Kidney capillary endothelial cell (primary cell): ENCODE measurements around the gene PTPRM.

ENCODE experiments used
- DNase-seq: peaks from one replicate; pipeline ENCODE4 v3.0.0-alpha.2; 2018; ENCODE audit warnings: low spot score

Gene PTPRM

DNA sequence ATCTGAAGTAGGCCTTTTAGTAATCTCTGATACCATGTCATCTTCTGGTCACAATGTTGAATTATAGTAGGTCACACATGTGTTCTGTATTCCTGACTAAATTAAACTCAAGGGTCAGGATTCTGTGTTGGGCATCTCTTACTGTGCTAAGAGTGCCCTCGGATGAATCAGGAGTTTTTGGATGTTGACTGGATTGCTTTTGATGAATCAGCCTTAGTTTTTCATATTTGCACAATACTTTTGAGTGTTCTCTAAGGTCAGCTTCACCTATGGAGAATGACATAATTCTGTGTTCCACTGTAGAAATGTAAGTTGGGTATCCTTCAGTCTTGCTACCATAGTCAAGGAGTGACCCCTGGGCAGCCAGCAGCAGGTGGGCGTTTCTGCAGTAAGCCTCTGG, 190.1 kb downstream of the PTPRM start:
- no peak for DNase-seq

DNA sequence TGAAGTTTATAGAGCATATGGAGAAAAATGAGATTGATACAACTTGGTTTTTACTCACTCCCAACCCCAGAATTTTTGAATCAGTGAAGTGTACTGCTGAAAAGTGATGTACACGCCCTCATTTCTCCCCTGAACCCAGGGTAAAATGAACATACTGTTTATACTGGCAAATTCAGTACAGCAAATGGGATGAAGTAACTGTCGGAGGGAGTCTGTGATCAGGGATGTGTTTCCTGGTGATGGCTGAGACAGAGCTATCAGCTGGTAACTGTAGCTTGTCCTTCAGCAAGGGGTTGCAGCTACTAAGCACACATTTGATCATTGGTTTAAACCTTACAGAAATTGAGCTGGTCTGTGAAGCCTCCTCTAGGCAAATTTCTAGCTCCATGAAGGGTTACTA, 191.6 kb downstream of the PTPRM start:
- no peak for DNase-seq

DNA sequence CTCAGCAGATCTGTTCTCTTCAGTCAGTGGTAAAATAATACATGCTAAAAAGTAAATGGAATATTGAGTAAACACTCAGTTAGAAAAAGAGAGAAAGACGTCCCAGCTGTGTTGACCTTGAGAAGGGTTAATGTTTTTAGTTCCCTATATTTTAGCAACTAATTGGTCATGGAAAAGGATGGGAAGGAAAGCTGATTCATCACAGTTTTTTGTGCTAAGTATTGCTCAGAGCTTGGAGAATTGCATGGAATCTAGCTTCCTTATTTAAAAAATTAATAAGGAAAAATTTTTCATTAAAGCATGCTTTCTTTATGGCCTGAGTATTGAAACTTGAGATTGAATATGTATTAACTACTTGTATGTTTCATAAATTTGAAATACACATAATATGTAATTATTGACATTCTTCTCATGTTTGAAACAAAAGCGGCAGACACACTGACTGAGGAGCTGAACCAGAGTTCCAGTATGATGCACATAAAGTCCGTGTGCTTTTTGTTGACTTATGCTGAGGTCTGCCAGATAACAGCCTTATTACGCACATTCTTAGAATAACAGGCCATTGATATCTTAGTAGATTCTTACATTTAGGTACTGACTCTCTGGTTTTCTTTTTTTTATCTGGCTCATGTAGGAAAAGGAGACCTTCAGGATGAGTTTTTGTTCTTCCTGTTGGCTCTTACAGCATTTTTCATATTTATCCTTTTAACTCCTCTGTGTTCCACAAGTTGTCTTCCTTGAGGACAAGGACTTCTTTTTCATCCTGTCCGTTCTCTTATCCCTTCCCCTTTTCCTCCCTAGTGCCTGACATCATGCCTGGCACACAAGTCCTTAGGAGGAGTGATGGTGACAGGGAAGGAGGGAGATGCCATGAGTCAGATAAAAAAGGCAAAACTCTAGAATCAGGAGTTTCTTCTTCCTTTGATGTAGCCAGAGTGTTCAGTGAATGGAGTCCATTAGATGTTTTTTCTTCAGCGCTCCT, 194.1 kb downstream of the PTPRM start:
- DNase-seq: peak; percentile 18

DNA sequence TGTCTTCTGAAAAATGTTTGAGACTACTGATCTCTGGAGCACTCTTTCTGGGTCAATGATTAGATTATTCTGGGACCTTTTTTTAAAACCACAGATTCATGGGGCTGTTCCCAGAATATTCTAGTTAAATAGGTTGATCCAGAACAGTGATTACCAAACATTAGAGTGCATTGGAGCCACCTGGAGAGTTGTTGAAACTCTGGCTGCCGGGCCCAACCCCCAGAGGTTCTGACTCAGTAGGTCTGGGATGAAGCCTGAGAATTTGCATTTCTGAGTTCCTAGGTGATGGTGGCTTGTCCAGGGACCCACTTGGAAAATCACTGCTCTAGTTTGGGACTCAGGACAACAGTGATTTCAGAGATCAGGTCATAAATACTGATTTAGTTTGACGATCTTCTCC, 197.3 kb downstream of the PTPRM start:
- DNase-seq: no peak

DNA sequence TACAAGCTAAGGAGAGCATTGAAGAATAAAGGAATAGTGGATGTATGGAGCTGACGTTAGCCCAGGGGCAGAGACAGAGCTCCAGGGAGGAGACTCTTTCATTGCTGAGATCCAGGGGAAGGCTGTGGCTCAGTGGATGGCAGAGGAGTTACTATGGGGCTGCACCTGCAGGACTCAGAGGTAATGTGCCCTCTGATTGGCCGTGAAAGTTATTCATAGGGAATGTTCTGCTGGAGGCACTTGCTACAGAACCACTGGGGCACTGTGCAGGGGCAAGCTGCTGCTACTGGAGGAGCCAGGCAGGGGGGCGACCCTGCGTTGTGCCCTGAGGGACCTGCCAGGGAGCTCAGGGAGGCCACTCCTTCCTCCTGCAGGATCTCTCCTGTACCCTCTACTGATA, 199.2 kb downstream of the PTPRM start:
- DNase-seq: no peak

DNA sequence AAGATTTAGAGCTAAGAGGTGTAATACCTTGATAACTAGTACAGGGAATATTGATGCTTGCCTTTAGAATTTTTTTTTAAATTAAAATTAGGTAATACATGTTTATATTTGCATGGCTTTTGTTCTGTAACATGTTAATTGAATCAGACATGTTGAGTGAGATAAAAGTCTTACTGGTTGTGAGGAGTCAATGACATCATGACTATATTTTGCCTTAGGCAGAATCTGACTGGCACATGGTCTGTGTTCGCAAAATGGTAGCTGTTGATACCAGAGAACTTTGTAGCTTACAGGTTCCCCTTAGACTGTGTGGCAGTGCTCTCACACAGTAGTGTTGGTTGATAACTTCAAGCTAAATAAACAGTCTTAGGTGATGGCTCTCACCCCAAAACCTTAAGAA, 199.7 kb downstream of the PTPRM start:
- no peak for DNase-seq

DNA sequence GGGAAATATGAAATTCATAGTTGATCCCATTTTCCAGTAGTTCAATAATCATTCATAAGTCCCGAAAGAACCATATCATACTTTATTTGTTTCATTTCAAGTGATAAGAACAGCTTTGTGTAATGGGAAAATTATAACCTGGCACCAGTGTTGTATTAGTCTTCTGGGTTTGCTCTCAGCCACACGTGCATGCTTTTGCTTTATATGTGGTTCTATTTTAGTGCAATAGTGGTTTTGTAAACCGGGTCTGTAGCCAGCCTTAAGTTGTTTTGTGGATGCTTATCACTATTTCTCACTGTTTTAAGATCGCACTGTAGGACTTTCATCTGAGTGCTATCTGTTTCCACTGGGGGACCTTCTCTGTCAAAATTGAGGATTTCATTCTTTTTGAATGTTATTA, 203.8 kb downstream of the PTPRM start:
- no peak for DNase-seq

DNA sequence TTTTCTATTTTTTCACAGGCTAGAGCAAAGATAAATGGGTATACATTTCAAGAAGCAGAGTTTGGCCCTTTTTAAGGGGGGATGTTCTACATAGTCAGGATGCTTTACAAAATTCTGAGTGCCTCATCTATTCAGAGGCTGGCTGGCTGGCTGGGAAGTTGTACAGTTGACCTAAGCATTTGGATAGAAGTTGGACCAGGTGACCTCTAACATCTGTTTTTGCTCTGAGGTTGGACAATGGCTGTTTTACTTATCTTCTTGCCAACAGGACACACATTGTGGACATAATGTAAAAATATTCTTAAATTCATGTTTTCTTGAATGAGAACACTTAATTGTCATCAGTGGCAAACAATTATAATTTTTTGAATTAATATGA, 205.4 kb downstream of the PTPRM start:
- no peak for DNase-seq

DNA sequence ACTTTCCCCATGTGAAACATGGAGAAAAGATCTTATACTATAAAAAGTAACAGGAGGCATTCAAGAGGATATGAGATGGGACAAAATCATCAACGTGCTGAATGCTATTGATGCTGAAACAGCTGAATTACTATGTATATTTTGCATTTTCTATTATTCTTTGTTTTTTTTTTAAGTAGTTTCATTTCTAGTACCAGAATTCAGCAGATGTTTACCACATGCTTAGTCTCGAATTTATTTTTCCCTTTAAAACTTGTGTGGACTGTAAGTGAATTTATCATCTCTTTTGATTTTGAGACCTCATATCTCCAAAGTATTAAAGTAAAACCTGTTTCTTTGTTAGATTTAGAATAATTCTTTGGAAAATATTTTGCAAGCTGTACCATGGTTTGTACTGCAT, 205.8 kb downstream of the PTPRM start:
- no peak for DNase-seq

DNA sequence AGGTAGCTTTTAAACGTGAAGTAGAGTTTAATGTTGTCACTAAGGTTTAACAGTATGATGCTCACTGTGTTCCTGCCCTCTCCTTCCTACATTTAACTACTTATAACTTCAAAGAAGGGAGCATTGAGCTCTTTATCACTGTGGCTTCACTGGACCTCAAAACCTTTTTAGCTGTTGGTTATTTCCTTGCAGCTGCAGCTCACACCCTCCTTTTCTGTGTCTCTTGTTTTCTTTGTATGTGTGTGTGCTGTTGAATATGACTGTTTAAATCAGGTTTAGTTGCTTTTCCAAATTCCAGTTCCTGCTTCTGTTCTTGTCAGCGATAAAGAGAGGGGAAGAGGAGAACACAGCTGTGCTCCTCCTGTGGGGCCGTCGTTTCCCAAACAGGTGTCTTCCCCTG, 208.0 kb downstream of the PTPRM start:
- no peak for DNase-seq

DNA sequence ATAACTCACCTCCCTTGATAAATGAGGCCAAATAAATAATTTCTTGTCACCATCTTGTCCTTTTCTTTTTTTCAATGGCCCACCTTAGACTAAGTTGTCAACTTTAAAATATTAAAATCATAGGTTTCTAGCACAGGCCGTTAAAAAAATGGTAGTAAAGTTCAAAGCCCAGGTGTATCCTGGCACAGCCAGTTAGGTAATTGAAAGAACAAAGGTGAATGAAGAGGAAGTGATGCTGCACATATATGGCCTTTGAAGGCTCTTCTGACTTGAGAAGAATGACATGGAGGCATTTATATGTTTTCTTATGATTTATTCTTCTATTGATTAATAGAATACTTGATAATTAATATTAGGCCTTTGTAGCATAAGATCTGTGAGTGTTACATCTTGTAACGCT, 208.7 kb downstream of the PTPRM start:
- no peak for DNase-seq

DNA sequence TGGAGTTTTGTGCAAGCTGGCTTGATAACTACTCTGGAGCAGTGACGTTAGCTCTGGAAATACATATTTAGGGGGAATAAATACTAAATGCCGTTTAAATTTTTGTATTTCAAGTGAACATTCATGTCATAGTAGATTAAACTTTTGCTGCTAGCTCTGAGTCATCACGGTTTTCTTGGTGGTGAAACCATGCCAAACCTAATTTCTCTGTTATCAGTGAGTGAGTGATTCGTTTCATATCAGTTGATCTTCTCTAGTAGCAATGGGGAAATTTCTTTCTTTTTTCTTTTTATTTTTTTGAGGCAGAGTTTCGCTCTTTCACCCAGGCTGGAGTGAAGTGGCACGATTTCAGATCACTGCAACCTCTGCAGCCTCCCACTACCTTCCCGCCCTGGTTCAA, 211.1 kb downstream of the PTPRM start:
- DNase-seq: no peak

DNA sequence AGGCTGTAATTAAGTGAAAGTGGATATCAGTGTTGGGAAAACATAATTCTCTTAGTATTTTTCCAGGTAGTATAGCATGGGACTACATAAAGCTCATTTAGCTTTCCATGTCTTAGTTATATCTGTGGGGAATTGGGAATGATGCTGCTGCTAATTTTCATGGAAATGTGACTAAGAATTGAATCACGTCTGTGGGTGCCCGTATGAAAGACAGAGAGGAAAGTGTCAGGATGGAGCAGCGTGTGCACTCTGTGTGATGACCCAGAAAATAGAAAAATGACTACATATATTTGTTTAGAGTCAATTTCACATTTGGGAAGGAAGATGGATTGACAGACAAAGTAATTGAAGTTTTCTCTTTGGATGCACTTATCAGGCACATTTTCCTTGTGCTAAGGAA, 212.1 kb downstream of the PTPRM start:
- DNase-seq: no peak

DNA sequence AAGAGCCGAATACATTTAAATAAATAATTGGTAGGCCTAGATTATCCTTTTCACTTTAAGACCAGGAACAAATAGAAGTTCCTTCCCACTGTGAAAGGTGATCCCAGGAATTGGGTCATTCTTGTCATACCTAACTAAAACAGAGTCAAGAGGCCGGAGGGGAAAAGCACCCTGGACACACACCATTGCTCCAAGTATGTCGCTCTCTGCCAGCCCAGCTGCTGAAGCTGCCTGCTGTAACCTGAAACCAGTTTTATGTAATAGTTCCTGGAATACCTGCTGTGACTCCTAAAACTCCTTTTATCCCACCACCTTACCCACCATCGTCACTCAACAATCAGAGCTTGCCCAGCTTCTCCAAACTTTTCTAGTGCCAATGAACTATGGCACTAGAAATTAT, 217.1 kb downstream of the PTPRM start:
- no peak for DNase-seq

DNA sequence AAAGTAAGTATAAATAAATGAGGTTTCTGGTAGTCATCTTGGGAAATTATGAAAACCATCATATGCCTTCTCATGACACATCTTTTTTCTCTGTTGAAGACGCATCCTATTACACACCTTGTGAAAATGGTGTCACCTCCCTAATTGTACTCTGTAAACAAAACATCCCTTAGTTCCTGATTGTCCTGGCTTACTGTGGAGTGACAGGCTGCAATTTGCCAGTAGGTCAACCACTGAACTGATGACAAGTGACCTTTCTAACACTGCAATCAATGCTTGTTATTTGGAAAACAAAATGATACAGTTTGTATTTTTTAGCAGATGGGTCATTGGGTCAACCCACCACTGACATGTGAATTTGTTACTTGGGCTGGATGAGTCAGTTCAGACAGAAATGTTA, 219.5 kb downstream of the PTPRM start:
- no peak for DNase-seq

DNA sequence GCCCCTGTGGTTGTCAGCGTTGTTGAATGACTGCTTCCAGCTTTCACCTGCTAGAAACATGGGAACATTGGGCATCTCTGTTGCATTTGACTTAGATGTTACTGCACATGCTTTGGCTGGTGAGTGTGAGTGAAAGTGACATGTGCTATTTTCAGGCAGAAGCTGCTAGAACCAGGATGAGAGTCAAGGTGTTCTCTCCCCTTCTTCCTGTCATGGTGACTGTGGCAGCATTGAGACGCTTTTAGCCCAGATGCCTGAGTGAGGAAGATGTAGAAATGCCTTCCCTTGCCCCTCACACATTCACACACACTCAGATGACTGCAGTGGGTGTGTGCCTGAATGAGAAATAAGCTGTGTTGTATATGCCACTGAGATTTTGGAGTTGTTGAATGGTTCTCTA, 220.2 kb downstream of the PTPRM start:
- DNase-seq: no peak

DNA sequence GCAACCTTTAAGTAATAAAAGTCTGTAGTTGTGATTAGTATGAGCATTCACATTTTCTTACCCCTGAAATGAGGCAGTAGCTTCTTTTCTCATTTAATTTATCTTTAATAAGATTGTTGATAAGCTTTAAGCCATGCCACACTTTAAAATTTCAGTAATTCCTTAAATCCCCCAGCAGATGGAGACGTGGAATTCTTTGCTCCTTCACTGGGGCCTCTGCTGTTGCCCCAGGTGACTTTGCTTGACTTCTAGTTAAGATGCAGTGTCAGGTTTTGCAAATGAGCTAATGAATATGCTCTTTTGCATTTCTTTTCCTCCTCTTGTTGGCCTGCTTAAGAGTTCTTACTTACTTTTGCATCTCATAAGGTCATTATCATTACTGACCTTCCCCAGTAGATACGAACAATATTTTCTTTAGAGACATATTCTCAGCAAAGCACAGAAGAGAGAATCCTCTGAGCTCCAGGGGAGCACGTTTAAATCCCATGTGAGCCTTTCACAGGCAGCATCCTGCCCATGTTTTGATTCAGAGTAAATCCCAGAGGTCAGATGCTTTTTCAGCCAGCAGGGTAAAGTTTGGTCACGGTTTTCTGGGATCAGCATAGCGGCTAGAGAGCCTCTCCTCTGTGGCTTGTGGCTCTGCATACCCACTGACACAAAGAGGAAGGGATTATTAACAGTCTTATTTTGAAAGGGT, 222.9 kb downstream of the PTPRM start:
- DNase-seq: peak; percentile 26

DNA sequence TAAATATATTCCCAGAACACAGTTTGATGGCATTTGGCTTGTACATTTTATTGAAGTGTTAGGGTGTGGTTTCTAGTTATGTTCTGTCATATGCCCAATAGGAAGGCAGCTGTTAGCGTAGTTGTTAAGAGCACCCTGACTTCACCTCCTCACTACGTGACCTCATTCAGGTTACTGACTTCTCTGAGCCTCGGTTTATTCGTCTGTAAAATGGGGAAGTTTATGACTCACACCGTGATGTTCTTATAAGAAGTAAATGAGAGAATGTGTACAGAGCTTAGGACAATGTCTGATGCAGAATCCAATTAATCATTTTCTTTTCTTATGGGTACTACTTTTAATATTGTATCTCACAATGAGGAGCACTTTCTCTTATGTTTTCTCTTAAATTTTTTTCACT, 226.0 kb downstream of the PTPRM start:
- no peak for DNase-seq

DNA sequence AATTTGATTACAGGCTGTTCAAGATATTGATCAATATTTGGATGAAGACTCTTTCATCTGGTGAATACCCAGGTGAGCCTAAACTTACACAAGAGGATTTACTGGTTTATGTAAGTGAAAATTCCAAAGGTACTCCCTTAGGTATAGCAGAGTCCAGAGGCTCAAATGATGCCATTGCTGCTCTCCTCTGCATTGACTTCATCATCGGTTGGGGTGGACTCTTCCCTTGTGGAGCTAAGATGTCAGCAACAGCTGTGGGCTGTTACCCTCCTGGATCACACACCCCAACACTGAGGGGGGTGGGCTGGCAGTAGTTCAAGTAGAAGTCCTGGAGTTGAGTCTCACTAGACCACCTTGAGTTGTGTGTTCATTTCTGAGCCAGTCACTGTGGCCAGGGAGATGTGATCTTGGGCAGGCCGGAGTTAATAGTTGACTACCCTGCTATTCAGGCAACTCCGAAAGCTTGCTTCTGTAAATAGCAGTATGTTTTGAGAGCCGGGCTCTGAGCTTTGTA, 236.9 kb downstream of the PTPRM start:
- DNase-seq: no peak

DNA sequence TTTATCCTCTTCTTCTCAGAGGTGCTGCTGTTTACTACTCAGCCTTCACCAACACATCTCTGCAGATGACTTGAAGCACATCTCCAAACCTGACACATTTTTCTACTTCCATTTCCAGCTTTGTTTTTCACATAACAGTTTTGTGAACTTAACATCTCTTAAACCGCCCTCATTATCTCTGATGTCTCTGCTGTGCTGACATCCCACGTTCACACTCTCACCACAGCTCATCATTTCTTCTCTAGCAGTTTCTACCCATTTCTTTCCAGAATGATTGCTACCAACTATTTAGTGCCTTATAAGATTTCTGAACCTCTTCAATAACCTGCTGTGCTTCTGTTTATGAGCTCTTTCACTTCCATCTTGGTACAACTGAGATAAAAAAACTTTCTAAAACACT, 238.0 kb downstream of the PTPRM start:
- DNase-seq: no peak

DNA sequence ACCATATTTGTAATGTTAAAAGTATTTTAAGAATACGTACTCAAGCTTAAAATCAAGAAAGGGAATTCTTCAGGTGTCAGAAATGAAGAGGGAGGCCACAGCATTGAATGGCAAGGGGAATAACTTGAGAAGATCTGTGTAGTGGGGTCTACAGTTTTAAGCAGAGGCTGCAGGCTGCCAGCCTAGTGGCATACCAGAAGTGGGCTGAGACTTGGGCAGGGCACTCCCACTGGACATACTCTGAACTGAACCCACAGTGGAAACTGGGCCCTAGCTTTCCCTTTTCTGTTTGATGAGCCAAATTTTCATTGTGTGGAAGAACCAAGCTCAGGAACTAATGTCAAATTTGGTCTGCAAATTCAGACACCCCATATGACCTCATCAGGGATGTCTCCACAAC, 238.8 kb downstream of the PTPRM start:
- DNase-seq: no peak

DNA sequence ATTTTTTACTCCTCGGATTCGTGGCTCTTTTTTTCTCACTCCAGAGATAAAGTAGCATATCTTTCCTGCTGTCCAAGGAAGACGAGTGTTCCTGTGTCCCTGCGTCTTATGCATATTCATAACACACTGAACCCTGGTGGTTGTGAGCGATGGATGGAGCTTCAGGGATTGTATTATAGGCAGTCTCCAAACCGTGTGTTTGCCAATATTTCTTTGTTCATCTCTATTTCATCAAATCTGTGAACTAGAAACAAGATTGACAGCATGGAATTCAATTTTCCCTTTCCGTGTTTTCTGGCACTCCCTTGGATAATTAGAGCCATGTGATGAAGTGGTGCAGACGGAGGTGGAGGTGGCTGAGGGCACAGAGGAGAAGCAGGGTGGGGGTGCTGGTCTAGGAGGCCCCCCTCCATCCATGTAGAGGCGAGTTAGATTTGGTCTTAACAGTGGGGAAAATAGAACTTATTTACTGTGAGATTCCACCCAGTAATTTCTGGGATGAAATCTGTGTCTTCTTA, 240.9 kb downstream of the PTPRM start:
- DNase-seq: no peak

DNA sequence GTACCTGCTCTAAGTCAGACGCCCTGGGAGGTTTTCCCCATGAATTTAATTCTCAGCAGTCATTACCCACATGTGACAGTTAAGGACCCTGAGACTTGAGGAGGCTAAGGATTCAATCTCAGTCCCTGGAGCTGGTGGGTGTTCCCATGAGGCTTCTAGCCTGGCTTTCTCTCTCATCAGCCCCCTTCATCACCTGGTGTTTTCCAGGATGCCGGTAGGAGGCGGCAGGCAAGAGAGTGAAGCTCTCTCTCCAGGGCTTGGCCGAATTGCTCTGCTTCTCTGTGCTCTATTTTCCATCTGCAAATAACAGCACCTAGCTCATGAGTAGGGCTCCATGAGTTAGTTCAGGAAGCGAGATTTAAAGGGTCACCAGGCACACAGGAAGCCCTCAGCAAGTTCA, 241.9 kb downstream of the PTPRM start:
- DNase-seq: no peak
